GM18909 (cell line): Measurements from ENCODE around the gene BPGM.
"Not testable (repeated sequence)": the region's sequence is repeated elsewhere in the genome, so short reads cannot be mapped to it uniquely, and the experiment has no call there.

Experiments
- ATAC-seq: cut with Tn5 transposase; IDR thresholded peaks from one replicate; pipeline ENCODE4 v1.9.1; 2021; ENCODE audit warnings: mild to moderate bottlenecking; ENCODE audit not compliant: unreplicated experiment, poor library complexity

Gene BPGM

DNA sequence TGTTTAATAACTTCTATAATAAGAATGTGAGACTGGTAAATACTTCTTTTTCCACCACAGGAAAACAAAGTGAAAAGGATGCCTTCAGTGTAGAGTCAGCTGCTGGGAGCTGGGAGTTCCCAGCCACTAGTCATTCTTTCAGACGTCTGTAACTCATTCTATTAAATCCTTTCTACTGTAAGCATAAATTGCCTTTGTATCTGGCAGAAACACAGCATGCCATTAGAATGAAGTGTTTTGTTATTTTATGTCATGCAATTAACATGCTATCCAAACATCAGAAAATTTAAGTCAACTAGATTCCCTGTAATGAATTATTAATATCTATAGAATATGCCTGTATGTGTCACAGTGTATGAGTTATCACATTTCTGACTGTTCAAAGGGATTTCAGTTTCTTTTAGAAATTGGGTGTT is 14.3 kb downstream of the BPGM start:
- ATAC-seq = no peak

DNA sequence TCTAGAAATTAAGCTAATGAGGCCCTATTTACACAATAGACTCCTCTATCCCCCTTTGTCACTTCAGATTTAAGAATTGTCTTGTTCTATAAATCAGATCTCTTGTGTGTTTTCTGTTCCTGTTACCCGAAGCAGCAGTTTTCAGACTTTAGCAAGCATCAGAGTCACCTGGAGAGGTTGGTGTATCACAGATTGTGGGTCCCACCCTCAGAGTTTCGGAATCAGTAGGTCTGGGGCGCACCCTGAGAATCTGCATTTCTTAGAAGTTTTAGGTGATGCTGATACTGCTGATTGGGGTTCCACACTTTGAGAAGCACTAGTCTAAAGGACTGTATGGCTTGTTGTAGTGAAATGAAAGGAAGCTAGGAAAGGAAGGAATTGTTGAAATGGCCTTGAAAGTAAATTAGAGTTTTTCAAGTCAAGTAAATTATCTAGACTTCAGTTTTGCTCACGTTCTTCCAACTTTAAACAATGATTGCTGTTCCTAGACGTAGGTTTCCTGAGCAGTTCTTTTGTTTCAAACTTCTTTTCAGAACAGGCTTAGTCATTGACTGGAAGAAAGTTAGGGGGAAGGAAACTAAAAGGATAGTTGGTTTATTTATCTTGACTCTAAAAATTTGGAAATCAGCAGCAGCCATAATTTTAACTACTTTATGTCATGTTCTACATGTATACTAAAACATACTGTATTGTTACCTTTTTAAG is 15.7 kb downstream of the BPGM start:
- ATAC-seq = no peak

DNA sequence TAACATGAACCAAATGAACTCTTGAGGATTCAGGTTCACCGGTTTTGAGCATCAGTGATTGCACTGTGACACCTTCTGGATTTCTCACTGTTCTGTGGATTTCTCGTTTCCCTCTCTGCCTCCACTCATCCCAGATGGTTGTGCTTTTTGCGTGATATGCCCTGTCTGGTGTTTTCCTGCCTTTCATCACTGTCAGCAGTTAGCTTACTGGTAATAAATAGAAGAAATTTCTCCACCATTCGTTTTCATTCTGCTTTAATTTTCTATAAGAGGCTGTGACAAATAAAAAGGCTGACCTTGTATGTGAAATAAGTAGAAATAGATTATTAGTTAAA is 16.2 kb downstream of the BPGM start:
- no peak for ATAC-seq

DNA sequence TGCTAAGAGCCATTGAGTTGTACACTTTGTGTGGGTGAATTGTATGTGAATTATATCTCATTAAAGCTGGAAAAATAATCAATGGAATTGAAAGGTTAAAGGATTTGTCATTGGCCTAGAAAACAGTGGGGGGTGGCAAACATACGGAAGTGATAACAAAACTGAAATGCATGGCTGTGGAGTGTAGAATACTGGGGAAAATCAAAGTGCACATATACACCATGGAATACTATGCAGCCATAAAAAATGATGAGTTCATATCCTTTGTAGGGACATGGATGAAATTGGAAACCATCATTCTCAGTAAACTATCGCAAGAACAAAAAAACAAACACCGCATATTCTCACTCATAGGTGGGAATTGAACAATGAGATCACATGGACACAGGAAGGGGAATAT is 18.4 kb downstream of the BPGM start:
- ATAC-seq = not testable (repeated sequence)

DNA sequence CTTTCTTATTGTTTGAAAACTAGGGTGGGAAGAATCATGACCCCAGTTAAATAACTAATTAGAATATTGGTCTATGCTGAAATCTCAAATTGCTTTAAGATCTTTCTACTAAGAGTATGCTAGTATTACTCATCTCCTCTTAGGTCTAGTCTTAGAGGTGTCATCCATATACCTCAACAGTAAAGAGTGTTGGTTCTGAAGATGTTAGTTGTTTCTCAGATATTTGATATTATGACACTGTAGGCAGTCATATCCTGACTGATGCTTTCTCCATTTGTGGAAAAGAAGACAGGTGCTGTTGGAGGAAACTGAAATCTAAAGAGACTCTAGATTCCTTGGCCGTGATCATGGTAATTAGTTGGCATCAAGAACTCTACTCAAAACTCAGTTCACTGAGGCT is 21.2 kb downstream of the BPGM start:
- ATAC-seq = no peak

DNA sequence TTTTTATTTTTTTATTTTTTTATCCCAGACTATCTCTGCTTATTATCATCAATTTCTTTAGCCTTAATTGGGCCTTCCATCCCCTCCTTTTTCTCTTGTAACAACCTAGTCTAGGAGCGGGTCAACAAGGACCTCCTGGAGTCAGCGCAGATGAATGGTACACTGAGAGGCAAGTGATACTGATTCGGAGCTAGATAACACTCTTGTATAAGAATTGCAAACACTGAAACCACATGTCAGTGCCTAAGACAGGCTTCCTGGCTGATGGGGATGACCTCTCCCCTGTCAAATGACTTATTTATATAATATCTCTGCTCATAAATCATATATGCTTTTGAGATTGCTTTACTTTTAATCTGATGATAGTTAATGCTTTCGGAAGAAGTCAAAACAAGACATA is 22.7 kb downstream of the BPGM start:
- no peak for ATAC-seq

DNA sequence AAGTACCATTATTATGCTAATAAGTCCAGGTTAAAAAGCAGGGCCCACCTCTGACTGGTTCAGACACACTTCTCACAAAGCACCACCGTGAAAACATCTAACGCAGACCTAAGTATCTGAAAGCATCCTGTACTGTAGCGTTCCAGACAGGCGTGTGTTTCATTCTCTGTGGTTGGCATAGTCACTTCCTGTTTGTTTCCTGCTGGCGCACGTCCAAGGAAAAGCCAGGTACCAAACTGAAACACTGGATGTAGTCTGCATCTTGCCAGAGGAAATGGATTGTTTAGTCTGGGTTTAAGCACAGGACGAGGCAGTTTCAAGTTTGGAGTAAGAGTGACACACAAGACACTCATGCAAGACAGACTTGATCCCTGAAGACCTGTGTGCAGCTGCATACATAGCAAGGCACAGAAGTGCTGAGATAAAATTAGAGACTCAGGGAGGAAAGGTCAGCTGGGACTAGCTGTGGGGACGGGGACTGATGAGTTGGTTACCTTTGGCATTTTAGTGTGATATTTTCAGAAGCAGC is 23.3 kb downstream of the BPGM start:
- peak; percentile 82 for ATAC-seq

DNA sequence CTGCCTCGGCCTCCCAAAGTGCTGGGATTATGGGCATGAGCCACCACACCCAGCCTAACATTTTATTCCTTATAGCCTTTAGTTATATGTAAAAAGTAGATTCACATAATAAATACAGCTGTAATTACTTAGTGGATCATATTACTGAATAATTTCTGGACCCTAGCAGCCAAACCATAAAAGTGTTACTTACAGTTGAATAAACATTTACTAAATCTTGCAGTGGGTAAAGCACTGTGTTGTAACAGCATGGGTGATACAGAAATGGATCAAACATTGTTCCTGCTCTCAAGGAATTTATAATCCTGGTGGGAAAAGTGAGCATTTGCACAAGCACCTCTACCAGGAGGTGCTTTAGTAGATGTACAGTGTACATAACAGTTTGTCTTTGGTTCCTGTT is 25.0 kb downstream of the BPGM start:
- no peak for ATAC-seq

DNA sequence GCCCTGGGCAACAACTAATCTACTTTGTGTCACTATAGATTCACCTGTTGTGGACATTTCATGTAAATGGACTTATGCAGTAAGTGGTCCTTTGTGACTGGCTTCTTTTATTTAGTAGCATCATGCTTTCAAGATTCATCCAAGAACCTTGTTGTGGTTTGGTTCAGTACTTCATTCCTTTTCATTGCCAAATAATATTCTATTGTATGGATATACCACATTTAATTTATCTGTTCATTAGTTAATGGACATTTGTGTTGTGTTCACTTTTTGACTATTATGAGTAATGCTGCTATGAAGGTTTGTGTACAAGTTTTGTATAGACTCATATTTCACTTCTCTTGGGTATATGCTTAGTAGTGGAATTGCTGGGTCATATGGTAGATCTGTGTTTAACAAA is 27.8 kb downstream of the BPGM start:
- ATAC-seq = no peak

DNA sequence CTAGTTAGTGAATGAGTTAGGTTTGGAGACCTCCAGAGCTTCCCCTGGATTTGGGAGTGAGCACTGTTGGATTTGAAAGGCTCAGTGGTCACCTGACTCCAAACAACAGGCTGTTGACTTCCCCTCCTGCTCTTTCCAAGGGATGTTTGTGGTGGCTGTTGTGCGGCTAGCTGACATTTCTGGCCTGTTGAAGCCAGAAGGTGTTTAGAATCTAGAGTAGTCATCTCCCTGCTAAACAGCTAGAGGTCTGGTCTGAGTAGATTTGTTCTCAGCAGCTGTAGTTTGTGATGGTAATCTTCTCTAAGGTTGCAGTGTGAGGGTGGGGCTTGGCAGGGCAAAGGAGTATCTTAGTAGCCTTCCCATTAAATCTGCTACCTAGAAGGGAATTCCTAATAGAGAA is 30.1 kb downstream of the BPGM start:
- ATAC-seq = no peak

DNA sequence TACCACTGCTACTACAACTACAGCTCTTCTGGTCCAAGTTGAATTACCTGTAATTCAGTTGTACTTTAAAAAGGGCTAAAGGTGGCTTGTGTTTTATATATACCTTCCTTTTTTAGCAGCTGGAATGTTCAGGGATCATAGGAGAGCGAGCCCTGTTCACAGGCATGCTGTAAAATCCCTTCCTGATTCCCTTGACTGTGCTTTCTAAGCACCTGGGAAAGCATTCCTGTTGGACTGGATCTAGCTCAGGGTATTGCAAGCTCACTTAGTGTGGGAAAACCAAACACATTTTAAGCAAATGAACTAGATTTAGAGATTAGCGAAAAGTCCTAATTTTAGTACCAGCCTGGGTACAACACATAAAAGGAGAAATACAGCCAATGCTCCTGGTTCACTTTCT is 31.5 kb downstream of the BPGM start:
- ATAC-seq = no peak

DNA sequence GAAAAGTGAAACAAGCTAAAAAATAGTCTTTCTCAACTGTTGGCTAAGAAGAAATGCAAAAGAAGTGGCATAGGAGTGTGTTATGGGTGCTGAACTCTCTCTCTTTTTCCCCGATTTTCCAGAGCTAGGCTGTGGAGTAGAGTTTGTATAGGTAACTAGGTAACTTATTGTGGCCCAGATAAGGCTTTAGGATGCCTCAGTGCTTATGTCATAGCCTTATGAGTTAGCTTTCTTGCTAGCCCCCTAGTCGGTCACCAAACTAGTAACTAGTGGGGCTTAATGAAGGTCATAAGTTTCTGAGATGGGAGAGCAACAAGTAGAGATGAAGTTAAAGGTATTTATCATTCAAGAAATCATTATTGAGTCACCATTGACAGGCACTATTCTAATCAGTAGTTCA is 32.4 kb downstream of the BPGM start:
- no peak for ATAC-seq

DNA sequence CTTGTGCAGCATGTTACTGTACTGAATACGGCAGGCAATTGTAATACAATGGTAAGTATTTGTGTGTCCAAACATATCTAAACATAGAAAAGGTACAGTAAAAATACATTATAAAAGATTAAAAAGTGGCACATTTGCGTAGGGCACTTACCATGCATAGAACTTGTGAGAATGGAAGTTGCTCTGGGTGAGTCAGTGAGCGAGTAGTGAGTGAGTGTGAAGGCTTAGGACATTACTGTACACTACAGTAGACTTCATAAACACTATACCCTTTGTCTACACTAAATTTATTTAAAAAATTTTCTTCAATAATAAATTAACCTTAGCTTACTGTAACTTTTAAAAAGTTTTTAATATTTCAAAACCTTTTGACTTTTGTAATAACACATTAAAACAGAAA is 37.5 kb downstream of the BPGM start:
- ATAC-seq = no peak

DNA sequence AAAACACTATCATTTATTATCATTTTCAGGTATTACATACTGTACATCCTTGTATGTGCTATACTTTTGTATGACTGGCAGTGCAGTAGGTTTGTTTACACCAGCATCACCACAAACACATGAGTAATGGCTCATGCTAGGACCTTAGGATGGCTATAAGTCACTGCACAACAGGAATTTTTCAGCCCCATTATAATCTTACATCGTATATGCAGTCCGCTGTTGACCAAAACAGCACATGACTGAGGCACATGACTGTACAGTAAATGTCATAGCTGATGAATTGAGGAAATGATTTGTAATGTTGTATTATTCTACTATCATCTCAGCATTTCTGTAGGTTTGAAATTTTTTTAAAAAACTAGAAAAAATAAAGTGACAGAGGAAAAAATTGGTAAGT is 38.6 kb downstream of the BPGM start:
- no peak for ATAC-seq

DNA sequence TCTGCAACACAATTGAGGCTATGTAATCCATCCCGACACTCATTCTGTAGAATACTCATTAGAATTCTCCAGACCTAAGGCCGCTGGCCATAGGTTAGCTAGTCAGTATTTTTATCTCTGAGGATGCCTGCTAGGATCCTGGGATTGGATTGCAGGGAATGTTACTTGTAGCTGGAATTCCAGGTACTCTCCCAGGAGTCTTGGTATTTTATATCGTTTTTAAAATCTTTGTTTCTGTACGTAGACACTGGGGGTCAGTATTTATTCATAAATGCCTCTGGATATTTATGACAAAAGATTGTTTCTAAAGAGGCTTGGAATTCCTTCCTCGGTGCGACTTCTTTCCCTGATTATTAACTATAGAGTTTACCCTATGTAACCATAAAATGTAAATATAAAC is 40.1 kb downstream of the BPGM start:
- ATAC-seq = no peak

DNA sequence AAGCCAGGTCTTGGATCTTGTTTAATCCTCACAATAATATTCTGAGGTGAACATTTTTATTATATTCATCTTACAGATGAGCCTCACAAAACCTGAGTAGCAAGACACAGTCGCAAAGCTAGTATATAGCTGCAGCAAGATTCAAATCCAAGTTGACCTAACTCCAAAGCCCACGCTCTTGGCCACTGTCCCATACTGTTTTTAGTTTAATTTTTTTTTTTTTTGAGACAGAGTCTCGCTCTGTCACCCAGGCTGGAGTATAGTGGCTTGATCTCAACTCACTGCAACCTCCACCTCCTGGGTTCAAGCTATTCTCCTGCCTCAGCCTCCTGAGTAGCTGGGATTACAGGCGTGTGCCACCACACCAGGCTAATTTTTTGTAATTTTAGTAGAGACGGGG is 42.9 kb downstream of the BPGM start:
- ATAC-seq = not testable (repeated sequence)

DNA sequence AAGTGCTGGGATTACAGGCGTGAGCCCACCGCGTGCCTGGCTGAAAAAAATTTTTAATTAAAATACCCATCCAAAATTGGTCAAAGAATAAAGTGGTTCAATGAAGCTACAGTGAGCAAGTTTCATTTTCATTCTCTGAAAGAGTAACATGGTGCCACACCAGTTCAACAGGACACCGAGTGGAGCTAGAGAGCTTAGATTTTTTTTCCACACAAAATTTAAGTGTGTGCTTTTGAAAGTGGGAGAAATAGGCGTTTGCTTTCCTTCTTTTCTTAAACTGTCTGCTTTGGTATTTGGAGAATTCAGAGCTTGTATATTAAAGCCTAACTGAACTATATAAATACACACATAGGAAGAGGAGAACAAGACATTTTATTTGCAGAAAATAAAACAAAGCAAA is 43.4 kb downstream of the BPGM start:
- no peak for ATAC-seq

DNA sequence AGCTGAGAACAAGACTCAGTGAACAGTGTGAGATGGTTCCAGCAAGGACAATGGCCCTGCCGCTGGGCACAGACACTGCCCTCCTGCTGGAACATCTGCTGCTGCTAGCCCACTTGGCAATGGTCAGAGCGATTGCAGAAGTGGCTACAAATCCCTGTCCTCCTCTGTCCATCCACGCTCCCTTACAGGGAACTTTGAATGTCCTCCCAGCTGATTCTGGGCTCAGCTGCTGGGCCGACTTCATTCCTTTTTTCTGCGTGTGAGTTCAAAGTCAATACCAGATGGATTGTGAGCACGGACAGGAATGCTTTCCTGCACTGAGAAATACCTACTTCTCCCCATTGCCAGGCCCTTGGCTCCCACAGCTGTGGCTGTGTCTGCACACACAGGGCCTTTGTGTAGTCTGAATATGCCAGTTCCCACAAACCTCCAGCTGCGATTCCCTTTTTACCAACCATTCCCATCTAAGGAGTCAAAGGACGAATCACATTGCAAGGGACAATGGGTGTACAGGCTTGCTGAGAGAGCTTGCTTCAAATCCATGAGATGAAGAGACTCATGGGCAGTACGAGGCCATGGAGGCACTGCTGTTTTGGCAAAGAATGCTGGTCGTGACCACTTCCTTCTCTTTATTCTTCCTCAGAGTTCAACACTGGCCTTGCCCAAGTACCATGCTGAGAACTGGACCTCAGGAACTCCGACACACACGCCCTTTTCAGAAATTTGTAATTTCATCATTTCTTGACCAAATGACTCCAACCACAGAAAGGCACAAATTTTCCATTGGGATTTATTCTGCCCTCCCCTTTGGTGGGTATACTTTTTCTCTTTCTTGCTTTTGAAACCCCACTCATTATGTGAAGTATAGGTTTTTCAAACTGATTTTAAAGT is 44.2 kb downstream of the BPGM start:
- no peak for ATAC-seq

DNA sequence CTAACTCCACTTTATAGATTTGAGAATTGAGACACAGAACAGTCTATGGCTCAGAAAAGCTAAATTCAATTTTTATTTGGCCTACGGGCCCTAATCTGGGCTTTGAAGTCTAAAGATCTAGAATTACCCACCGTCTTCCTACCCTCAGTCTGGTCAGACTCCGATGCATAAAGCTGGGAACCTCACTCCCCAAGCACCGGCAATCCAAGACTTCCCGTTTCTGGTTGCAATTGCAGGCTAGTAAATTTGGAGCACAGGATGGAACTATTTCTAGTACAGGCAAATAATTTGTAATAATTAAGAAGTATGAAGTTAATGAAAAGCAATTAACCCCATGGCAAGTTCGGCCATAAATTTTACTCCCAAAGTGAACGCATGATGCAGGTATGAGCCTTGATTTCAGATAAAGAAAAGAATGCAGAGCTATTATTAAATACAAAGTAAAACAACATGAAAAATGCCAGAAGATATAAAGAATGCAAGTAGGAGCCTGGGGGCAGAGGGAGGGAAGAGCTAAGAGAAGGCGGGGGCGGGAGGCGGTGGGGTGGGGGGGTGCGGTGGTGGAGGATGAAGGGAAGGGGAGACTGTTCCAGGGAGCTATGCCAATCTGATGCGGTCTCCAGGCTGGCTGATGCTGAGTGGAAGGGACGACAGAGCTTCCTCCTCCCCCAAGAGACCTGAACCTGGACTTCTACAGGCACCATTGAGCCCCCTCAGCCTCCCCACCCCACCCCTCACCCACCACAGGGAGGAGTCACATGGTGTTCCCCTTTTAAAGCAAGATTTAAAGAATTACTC is 45.1 kb downstream of the BPGM start:
- ATAC-seq = no peak

DNA sequence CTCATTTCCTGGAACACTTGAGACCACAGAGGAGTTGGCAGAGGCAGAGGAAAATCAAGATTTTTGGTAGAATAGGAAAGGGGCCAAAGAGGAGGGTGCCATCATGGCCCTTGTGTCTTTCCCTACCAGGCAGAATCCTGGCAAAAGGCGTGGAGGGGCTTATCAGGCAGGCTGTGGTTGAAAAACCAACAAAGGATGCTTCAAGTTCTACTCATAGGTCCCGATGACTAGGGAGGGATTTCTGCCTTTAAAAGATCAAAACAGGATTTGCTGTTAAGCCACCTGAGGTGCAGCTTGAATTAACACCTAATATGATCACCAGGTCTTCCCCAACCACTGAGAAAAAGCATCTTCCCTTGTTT is 45.7 kb downstream of the BPGM start:
- ATAC-seq = no peak

DNA sequence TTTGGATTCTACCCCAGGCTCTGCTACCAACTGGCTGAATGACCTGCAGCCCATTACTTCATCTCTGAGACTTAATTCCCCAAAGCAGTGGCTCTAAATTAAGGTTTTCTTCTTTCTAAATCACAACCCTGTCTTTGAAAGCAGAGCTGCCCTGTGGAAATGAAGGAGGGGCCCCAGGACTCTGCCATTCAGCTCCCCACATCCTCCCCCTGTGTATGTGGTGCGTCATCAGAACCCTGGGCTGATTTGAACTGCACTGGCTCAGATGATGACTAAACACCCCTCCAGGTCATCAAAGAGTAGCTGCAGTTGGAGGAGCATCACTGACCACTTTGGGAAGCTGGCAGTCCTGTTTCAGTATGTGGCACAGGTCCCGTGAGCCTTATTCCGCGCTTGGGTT is 46.6 kb downstream of the BPGM start:
- ATAC-seq = no peak
